ENCODE data around the gene BRAT1.

Gene BRAT1

GRCh38 chr7:2522780-2523433 lies 32.4 kb downstream of the BRAT1 start:
- no peak for TF ChIP-seq ZNF274 (IDR thresholded peaks at IDR 0.05; ENCODE audit: low read depth, low read length)
- no peak overlapping the region for H3K4me3 ChIP-seq (ENCODE audit: low read length)

GRCh38 chr7:2521952-2522591 lies 33.3 kb downstream of the BRAT1 start:
- no peak for TF ChIP-seq ZNF274 (IDR thresholded peaks at IDR 0.05; ENCODE audit: low read depth, low read length)
- no peak overlapping the region for H3K4me3 ChIP-seq (ENCODE audit: low read length)

GRCh38 chr7:2521341-2521745 lies 34.0 kb downstream of the BRAT1 start:
- TF ChIP-seq ZNF274 (IDR thresholded peaks at IDR 0.05; ENCODE audit: low read depth, low read length) = no peak
- no peak overlapping the region for H3K4me3 ChIP-seq (ENCODE audit: low read length)

GRCh38 chr7:2520761-2521290 lies 34.5 kb downstream of the BRAT1 start:
- no peak for TF ChIP-seq ZNF274 (IDR thresholded peaks at IDR 0.05; ENCODE audit: low read depth, low read length)
- H3K4me3 ChIP-seq (ENCODE audit: low read length) = no peak overlapping the region; the same call in 1 of the 2 replicates

- H3K4me3 ChIP-seq (ENCODE audit: low read length) = peak overlapping the region; percentile 15; the same call in 1 of the 2 replicates
- TF ChIP-seq ZNF274 (IDR thresholded peaks at IDR 0.05; ENCODE audit: low read depth, low read length) = no peak
Measured at GRCh38 chr7:2520131-2520760, 35.1 kb downstream of the BRAT1 start.

- H3K4me3 ChIP-seq (ENCODE audit: low read length) = peak within 1 kb of the TSS; percentile 53; the same call in 1 of the 2 replicates
Measured at GRCh38 chr7:2519119-2519930, 36.0 kb downstream of the BRAT1 start, which contains the start of gene LFNG. Gene LFNG (plus strand): TSS chr7:2519774. CDS start chr7:2519862, 88 bp downstream.

GRCh38 chr7:2518737-2519118 lies 36.6 kb downstream of the BRAT1 start:
- H3K4me3 ChIP-seq (ENCODE audit: low read length) = no peak overlapping the region; the same call in 1 of the 2 replicates

More at GRCh38 chr7:2519119-2519930, 36.0 kb downstream of the BRAT1 start, which contains the start of gene LFNG:
- no peak for TF ChIP-seq ZNF274 (IDR thresholded peaks at IDR 0.05; ENCODE audit: low read depth, low read length)

GRCh38 chr7:2517678-2518507 lies 37.4 kb downstream of the BRAT1 start:
- TF ChIP-seq ZNF274 (IDR thresholded peaks at IDR 0.05; ENCODE audit: low read depth, low read length) = no peak
- no peak overlapping the region for H3K4me3 ChIP-seq (ENCODE audit: low read length)

More at GRCh38 chr7:2518737-2519118, 36.6 kb downstream of the BRAT1 start:
- TF ChIP-seq ZNF274 (IDR thresholded peaks at IDR 0.05; ENCODE audit: low read depth, low read length) = no peak

- no peak for TF ChIP-seq ZNF274 (IDR thresholded peaks at IDR 0.05; ENCODE audit: low read depth, low read length)
- no peak overlapping the region for H3K4me3 ChIP-seq (ENCODE audit: low read length)
Measured at GRCh38 chr7:2517026-2517425, 38.3 kb downstream of the BRAT1 start.

- no peak for TF ChIP-seq ZNF274 (IDR thresholded peaks at IDR 0.05; ENCODE audit: low read depth, low read length)
- no peak overlapping the region for H3K4me3 ChIP-seq (ENCODE audit: low read length)
Measured at GRCh38 chr7:2516194-2516555, 39.1 kb downstream of the BRAT1 start.

- TF ChIP-seq ZNF274 (IDR thresholded peaks at IDR 0.05; ENCODE audit: low read depth, low read length) = no peak
- no peak overlapping the region for H3K4me3 ChIP-seq (ENCODE audit: low read length)
Measured at GRCh38 chr7:2515424-2516193, 39.7 kb downstream of the BRAT1 start.

All from GM08714 (cell line).